Sigmoid colon (tissue), 4 donors: ENCODE measurements around the gene ANO2.

Source experiments
- CTCF ChIP-seq, 4 experiments: fragments of 450-650 bp in 3 of 4; fragments of 200-600 bp in 1 of 4; IDR thresholded peaks; one replicate each; pipeline ENCODE4 v1.5.1; 2016 to 2019; ENCODE audit warnings: antibody characterized with exemption in 4 of 4, mild to moderate bottlenecking in 3 of 4, moderate library complexity in 2 of 4
- POLR2A ChIP-seq, 2 donors: fragments of 450-650 bp; IDR thresholded peaks; one replicate each; pipeline ENCODE4 v1.6.1; 2016; ENCODE audit warnings: antibody characterized with exemption in 2 of 2, mild to moderate bottlenecking in 2 of 2, moderate library complexity in 2 of 2
- POLR2AphosphoS5 ChIP-seq, 4 donors: sonication (generic); formaldehyde crosslinking; IDR thresholded peaks; one replicate each; pipeline ENCODE4 v1.6.1; 2017; ENCODE audit warnings: antibody characterized with exemption in 4 of 4

- TF ChIP-seq CTCF (IDR thresholded peaks at IDR 0.05) (no peak), POLR2AphosphoS5 (IDR thresholded peaks at IDR 0.05) (no peak), POLR2A (IDR thresholded peaks at IDR 0.05) (no peak)
Observed at GRCh38 chr12:5797661-5798060, 147.4 kb downstream of the ANO2 start.
